NCI-H460 (cell line): ENCODE results near the gene PRR15. TPM values are rescaled to one million over a fixed set of nuclear protein-coding genes. Genes with fewer than 3 reads are reported as not detected.

ENCODE experiments used
- DNase-seq: peaks from one replicate; pipeline ENCODE4 v3.0.0-alpha.2; 2016; ENCODE audit warnings: low read depth; ENCODE audit errors: extremely low read depth
- total RNA-seq: library from RNA; depleted of rRNA; stranded (reverse); fragments of >200 nt; shearing (Covaris generic); gene quantifications from 2 replicates; pipeline ENCODE4 v1.2.3, GENCODE V29; 2014

PRR15 gene
- total RNA-seq, 1 experiment from 2014 or later: not detected

- DNase-seq: no peak
These were observed 3.5 kb downstream of the PRR15 start for GRCh38 chr7:29567174-29567573.

DNA sequence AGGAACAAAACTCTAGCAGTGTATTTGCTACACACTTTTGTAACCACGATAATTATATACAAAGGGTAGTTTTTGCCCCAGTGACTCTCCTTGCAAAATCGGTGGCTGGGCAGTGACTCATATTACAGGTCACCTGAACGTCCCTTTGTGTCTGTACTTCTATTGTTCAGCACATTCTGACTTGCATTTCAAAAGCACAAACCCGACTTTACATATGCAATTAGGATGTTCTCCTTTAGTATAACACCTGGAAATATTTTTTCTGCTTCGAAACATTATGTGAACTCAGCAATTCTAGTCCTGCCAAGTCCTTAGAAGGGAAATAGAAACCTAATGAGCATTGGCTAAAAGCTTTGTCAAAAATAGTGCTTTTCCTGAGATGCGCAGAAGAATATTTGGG is 6.0 kb downstream of the PRR15 start:
- no peak for DNase-seq

GRCh38 chr7:29572558-29572957 is 8.9 kb downstream of the PRR15 start:
- DNase-seq: no peak

DNA sequence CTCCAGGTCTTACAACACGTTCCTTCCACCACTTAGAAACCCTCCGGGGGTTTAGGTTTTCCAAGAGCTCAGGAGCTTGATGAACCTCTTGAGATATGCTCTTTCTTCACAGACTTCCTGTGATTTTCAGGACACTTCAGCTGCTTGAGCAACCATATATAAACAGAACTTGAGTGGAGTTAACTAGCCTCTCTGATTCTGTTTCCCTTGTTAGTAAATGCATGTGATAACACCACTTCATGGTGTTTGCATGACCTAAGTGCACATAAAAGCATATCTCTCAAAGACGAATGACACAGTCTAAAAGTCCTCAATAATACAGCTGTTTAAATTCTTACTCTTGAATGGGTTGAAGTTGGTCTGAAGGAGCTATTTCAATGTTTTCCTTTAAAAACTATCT is 9.9 kb downstream of the PRR15 start:
- no peak for DNase-seq

GRCh38 chr7:29574659-29575058 is 11.0 kb downstream of the PRR15 start:
- no peak for DNase-seq

DNA sequence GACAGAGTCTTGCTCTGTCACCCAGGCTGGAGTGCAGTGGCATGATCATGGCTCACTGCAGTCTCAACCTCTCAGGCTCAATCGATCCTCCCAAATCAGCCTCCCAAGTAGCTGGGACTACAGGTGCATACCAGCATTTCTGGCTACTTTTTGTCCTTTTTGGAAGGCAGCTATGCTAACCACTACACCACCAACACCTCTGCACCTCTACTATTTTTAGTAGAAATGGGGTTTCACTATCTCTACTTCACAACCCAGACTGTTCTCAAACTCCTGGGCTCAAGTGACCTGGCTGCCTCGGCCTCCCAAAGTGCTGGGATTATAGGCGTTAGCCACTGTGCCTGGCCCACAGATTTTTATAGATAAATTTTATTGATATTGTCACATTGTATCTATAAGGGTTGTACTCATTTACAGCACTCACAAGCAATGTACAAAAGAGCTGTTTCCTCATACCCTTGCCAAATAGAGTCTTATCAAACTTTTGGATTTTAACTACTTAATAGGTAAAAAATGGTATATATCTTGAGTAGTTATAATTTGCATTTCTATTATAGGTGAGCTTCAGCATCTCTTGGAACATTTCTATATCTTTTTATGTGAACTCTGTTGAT is 23.7 kb downstream of the PRR15 start:
- no peak for DNase-seq

- no peak for DNase-seq
These were observed 24.6 kb downstream of the PRR15 start for GRCh38 chr7:29588212-29588611.

GRCh38 chr7:29588900-29589696 is 25.5 kb downstream of the PRR15 start:
- DNase-seq: peak; percentile 50

GRCh38 chr7:29592866-29593265 is 29.2 kb downstream of the PRR15 start:
- DNase-seq: no peak

GRCh38 chr7:29593459-29593858 is 29.8 kb downstream of the PRR15 start:
- no peak for DNase-seq

GRCh38 chr7:29596593-29597178 is 33.1 kb downstream of the PRR15 start:
- DNase-seq: no peak

DNA sequence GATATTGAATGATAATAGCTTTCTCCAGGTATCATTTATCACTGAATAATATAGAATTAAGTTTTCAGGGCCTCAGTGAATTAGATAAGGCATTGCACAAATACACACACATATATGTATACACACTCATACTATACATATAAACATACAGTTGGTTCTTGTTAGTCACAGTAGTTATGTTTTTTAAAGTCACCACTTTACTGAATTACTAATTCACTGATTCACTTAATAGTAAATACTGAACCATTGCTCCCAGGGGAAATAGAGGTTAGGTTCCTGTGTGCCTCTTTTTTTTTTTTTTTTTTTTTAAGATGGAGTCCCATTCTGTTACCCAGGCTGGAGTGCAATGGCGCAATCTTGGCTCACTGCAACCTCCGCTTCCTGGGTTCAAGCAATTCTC is 33.6 kb downstream of the PRR15 start:
- no peak for DNase-seq

GRCh38 chr7:29598137-29598536 is 34.5 kb downstream of the PRR15 start:
- no peak for DNase-seq

DNA sequence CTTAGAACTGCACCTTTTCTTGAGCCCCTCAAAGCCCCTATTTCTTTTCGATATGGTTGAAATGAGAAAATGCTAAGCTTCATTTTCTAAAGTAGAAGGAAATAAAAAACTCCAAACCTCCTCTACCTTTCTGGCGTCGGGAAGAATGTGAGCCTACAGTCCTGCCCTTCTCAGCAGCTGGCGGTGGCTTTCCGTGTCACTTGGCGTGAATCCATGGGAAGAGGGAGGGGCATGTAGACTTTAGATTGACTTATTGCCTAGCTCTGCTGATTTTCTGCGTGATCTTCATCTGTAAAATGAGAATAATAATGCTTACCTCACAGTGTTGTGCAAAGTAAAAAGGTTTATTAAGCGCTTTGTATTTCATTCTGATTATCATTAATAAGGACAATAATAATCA is 35.0 kb downstream of the PRR15 start:
- no peak for DNase-seq

- no peak for DNase-seq
These were observed 35.4 kb downstream of the PRR15 start for GRCh38 chr7:29599026-29599425.

- no peak for DNase-seq
These were observed 37.0 kb downstream of the PRR15 start for GRCh38 chr7:29600661-29601060.

GRCh38 chr7:29604052-29604451 is 40.4 kb downstream of the PRR15 start:
- no peak for DNase-seq

GRCh38 chr7:29604702-29605101 is 41.1 kb downstream of the PRR15 start:
- DNase-seq: no peak

GRCh38 chr7:29605671-29606070 is 42.0 kb downstream of the PRR15 start:
- no peak for DNase-seq

DNA sequence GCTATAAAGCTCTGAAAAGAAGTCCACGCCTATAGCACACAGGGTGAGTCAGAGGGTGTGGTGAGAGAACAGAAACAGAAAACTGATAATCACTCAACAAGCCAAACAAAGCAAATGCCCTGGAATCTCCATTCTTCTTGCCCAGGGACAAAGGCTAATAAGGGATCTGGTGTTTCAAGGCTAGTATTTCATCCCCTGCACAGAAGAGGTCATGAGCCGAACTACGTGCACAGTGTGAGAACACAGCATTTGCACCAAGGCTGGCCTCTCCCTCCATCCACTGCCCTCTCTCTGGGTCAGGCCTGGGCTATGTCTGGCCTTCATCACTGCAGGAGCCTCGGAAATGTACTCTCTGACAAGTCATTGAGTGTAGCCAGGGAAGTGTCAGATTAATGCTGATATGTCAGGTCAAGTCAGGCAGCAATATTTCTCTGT is 42.7 kb downstream of the PRR15 start:
- peak; percentile 52 for DNase-seq

DNA sequence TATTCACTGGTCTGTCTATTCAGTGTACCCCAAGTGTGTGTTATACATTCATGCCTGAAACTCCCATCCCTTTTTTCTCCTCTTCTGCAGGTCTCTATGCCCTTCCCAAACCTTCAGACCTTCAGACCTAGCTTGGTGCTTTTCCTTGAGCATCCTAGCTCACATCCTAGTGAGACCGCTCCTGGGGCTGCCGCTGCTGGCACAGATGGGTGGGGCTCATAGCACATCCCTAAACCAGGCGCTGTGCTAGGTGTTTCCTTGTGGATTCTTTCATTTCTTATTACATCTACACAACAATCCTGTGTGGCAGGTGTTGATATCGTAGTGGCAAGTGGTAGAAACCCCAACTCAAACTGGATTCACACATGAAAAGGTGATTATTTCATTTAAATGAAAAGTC is 43.2 kb downstream of the PRR15 start:
- no peak for DNase-seq

DNA sequence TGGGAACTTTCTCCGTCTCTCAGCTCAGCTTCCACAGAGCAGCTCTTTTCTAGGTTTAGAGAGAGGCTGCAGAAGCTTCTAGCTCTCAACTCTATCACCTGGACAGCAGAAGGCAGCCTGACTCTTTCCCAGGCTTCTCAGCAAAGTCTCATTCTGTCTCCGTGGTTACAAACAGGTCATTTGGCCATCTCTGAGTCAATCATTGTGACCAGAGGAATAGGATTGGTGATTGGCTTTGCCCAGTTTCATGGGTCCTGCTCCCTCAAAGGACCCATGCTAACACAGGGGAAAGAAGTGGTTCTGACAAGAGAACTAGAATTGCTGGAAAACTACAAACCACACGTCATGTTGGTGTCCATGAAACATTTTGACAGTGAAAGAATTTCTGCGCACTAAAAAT is 43.6 kb downstream of the PRR15 start:
- DNase-seq: no peak
